H1 (cell line): Measurements from ENCODE around the gene ZBTB24. TPM values are rescaled to one million over a fixed set of nuclear protein-coding genes. Genes with fewer than 3 reads are reported as not detected.
A peak's percentile ranks its signal among the peaks of the same experiment; 100 is the strongest.

Source experiments
- BACH1 ChIP-seq: IDR thresholded peaks from 2 replicates; pipeline ENCODE4 v1.6.1; 2012; ENCODE audit warnings: low read length, improper control_type of control experiment
- BCL11A ChIP-seq, 2 experiments: IDR thresholded peaks; one replicate each; pipeline ENCODE4 v1.6.1; 2011; ENCODE audit warnings: low read depth in 2 of 2, low read length in 2 of 2, mild to moderate bottlenecking in 2 of 2
- CREB1 ChIP-seq: IDR thresholded peaks from 2 replicates; pipeline ENCODE4 v1.6.1; 2012; ENCODE audit warnings: inconsistent platforms
- EGR1 ChIP-seq: IDR thresholded peaks from 2 replicates; pipeline ENCODE4 v1.6.1; 2011; ENCODE audit warnings: low read depth, low read length, borderline replicate concordance
- EZH2 ChIP-seq: fragments of 200-600 bp; sonication (generic); IDR thresholded peaks from 2 replicates; pipeline ENCODE4 v1.7.1; 2012; ENCODE audit warnings: low read depth, mild to moderate bottlenecking, moderate library complexity, low read length, inconsistent platforms; ENCODE audit not compliant: severe bottlenecking
- HDAC6 ChIP-seq: IDR thresholded peaks from one replicate; pipeline ENCODE4 v1.7.1; 2012; ENCODE audit warnings: low read depth, mild to moderate bottlenecking, inconsistent platforms, low read length, moderate library complexity
- JUN ChIP-seq: IDR thresholded peaks from 2 replicates; pipeline ENCODE4 v1.6.1; 2011; ENCODE audit warnings: low read depth, mild to moderate bottlenecking, improper control_type of control experiment, low read length
- KDM1A ChIP-seq: fragments of 200-600, 300-600 bp; sonication (generic); IDR thresholded peaks from 2 replicates; pipeline ENCODE4 v1.7.1; 2016; ENCODE audit warnings: mild to moderate bottlenecking, low read length, borderline replicate concordance
- MAFK ChIP-seq: IDR thresholded peaks from 2 replicates; pipeline ENCODE4 v1.6.1; 2012; ENCODE audit warnings: low read depth, mild to moderate bottlenecking, improper control_type of control experiment, low read length
- PHF8 ChIP-seq: fragments of 200-600 bp; sonication (generic); conservative IDR thresholded peaks from 2 replicates; pipeline ENCODE4 v1.7.1; 2012; ENCODE audit warnings: low read depth, mild to moderate bottlenecking, inconsistent platforms, low read length, moderate library complexity
- RAD21 ChIP-seq, 2 experiments: IDR thresholded peaks in 1 of 2; conservative IDR thresholded peaks in 1 of 2; 2 replicates each; pipeline ENCODE4 v1.6.1; 2011; ENCODE audit warnings: low read depth in 2 of 2, low read length in 2 of 2, improper control_type of control experiment in 1 of 2, inconsistent platforms in 1 of 2, mild to moderate bottlenecking in 1 of 2, moderate library complexity in 1 of 2
- RFX5 ChIP-seq: IDR thresholded peaks from 2 replicates; pipeline ENCODE4 v1.6.1; 2011; ENCODE audit warnings: low read depth, low read length, improper control_type of control experiment, borderline replicate concordance
- RXRA ChIP-seq: IDR thresholded peaks from 2 replicates; pipeline ENCODE4 v1.6.1; 2011; ENCODE audit warnings: low read depth, mild to moderate bottlenecking, low read length, moderate library complexity; ENCODE audit not compliant: insufficient read depth
- SRF ChIP-seq: IDR thresholded peaks from 2 replicates; pipeline ENCODE4 v1.6.1; 2011; ENCODE audit warnings: mild to moderate bottlenecking, low read depth, low read length, moderate library complexity
- TAF1 ChIP-seq: IDR thresholded peaks from 2 replicates; pipeline ENCODE4 v1.6.1; 2011; ENCODE audit warnings: mild to moderate bottlenecking, low read depth, low read length
- ZNF274 ChIP-seq: IDR thresholded peaks from 2 replicates; pipeline ENCODE4 v1.7.0; 2012; ENCODE audit warnings: low read length, borderline replicate concordance; ENCODE audit errors: extremely low read depth
- polyA plus RNA-seq, 7 experiments: library from polyadenylated mRNA; depleted of rRNA in 3 of 7; stranded (reverse) in 5 of 7; unstranded in 2 of 7; fragments of >200 nt in 5 of 7; fragments of 200-250 nt in 2 of 7; gene quantifications; 1 replicate in 5 of 7; 2 replicates in 1 of 7; 4 replicates in 1 of 7; pipeline versions ENCODE4 v1.2.1 to v1.2.3, GENCODE V29; 2011 to 2013; ENCODE audit warnings: missing spikeins in 2 of 7, mixed read lengths in 2 of 7
- total RNA-seq: library from RNA; stranded (reverse); fragmentation: NEBNext Ultra II Directional; extraction: Animal tissue kit (Norgen Biotek cat#: 25700); gene quantifications from 2 replicates; pipeline ENCODE4 v1.2.1, GENCODE V29; 2021
- TF ChIP-seq, protein P1 (sequence below): IDR thresholded peaks from 2 replicates; pipeline ENCODE4 v1.6.1; 2012; ENCODE audit warnings: inconsistent platforms
- TF ChIP-seq, protein P2 (sequence below), 3 experiments: IDR thresholded peaks; 1 replicate in 2 of 3; 2 replicates in 1 of 3; pipeline versions ENCODE4 v1.5.1 to v1.6.1; 2011; ENCODE audit warnings: low read length in 3 of 3, mild to moderate bottlenecking in 3 of 3, inconsistent platforms in 2 of 3, low read depth in 1 of 3, moderate library complexity in 1 of 3; ENCODE audit not compliant: insufficient read depth in 1 of 3; ENCODE audit errors: control extremely low read depth in 1 of 3
- TF ChIP-seq, protein P3 (sequence below): IDR thresholded peaks from 2 replicates; pipeline ENCODE4 v1.6.1; 2012; ENCODE audit warnings: low read length, inconsistent platforms

The ZBTB24 gene
- total and polyA plus RNA-seq, 2 of the 8 experiments (the other 6 are each of a cell fraction or from before 2014, with no cell fraction given): 7.5 to 21.0 TPM

DNA sequence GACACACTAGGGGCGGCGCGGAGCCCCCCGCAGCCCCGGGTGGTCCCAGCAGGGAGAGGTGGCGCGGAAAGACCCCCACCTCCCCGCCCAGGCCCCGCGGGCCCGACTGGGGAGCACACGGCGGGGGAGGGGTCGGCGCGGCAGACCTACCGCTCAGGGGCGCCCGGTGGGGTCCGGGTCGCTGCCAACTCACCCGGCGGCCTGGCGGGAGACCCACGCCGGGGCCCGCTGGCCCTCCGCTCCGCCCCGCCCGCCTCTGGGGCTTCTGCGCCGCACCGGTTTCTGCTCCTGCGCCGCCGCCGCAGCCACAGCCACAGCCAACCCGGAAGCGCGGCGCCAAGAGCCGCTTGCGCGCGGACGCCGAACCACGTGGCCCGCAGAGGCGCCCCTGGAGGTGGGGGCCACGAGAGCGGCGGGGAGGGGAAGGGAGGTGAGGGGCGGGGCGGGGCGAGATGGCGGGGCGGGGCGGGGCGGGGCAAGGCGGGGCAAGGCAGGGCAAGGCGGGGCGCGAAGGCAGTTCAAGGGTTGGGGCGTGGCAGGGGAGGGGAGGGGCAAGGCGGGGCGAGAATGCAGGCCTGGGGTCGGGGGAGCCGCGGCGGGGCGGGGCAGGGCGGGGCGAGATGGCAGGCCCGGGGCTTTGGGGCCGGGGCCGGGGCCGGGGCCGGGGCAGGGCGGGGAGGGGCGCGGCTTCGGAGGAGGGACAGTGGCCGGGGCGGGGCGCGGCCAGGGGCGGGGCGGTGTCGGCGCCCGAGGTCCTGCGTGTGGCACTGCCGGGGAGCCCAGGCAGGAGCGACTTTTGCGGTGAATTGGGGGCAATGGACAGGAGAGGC lies at the start of gene ZBTB24 (continued):
- TF ChIP-seq PHF8: peak; percentile 78
- TF ChIP-seq CREB1: 0 out of 2 replicates have a peak, but pooled peaks have one; percentile 13
- TF ChIP-seq BACH1: no peak
- TF ChIP-seq, protein P1, sequence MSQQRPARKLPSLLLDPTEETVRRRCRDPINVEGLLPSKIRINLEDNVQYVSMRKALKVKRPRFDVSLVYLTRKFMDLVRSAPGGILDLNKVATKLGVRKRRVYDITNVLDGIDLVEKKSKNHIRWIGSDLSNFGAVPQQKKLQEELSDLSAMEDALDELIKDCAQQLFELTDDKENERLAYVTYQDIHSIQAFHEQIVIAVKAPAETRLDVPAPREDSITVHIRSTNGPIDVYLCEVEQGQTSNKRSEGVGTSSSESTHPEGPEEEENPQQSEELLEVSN: peak; percentile 74
- no peak for TF ChIP-seq EGR1
- no peak for TF ChIP-seq KDM1A
- TF ChIP-seq ZNF274: no peak
- TF ChIP-seq RXRA: no peak
- no peak for TF ChIP-seq RFX5
- TF ChIP-seq RAD21 (IDR thresholded peaks at IDR 0.05 in 1 of 2, conservative IDR thresholded peaks at IDR 0.05 in 1 of 2; ENCODE audit: low read depth in 2 of 2, low read length in 2 of 2): no peak; a peak in 1 of 4 replicates
- TF ChIP-seq HDAC6: no peak
- TF ChIP-seq, protein P2, sequence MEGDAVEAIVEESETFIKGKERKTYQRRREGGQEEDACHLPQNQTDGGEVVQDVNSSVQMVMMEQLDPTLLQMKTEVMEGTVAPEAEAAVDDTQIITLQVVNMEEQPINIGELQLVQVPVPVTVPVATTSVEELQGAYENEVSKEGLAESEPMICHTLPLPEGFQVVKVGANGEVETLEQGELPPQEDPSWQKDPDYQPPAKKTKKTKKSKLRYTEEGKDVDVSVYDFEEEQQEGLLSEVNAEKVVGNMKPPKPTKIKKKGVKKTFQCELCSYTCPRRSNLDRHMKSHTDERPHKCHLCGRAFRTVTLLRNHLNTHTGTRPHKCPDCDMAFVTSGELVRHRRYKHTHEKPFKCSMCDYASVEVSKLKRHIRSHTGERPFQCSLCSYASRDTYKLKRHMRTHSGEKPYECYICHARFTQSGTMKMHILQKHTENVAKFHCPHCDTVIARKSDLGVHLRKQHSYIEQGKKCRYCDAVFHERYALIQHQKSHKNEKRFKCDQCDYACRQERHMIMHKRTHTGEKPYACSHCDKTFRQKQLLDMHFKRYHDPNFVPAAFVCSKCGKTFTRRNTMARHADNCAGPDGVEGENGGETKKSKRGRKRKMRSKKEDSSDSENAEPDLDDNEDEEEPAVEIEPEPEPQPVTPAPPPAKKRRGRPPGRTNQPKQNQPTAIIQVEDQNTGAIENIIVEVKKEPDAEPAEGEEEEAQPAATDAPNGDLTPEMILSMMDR (IDR thresholded peaks at IDR 0.05; ENCODE audit: control extremely low read depth in 1 of 3, insufficient read depth in 1 of 3, low read depth in 1 of 3, low read length in 3 of 3): no peak
- no peak for TF ChIP-seq BCL11A (IDR thresholded peaks at IDR 0.05; ENCODE audit: low read depth in 2 of 2, low read length in 2 of 2)
- TF ChIP-seq EZH2: no peak
- TF ChIP-seq SRF: no peak
- no peak for TF ChIP-seq JUN
- TF ChIP-seq, protein P3, sequence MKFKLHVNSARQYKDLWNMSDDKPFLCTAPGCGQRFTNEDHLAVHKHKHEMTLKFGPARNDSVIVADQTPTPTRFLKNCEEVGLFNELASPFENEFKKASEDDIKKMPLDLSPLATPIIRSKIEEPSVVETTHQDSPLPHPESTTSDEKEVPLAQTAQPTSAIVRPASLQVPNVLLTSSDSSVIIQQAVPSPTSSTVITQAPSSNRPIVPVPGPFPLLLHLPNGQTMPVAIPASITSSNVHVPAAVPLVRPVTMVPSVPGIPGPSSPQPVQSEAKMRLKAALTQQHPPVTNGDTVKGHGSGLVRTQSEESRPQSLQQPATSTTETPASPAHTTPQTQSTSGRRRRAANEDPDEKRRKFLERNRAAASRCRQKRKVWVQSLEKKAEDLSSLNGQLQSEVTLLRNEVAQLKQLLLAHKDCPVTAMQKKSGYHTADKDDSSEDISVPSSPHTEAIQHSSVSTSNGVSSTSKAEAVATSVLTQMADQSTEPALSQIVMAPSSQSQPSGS: no peak
- no peak for TF ChIP-seq MAFK
- peak; percentile 73 for TF ChIP-seq TAF1
